GM10266 (cell line): ENCODE data around the gene RBBP6.
"Not testable (repeated sequence)": the region's sequence is repeated elsewhere in the genome, so short reads cannot be mapped to it uniquely, and the experiment has no call there.

Source experiments
- DNase-seq: peaks from one replicate; pipeline ENCODE4 v3.0.0; 2012; ENCODE audit errors: extremely low spot score
- TF ChIP-seq, protein P1 (sequence below): IDR thresholded peaks from 2 replicates; pipeline ENCODE4 v1.5.1; 2012; ENCODE audit warnings: mild to moderate bottlenecking, low read depth; ENCODE audit not compliant: control insufficient read depth, insufficient read depth; ENCODE audit errors: missing control alignments

The RBBP6 gene

GRCh38 chr16:24568392-24568791, 29.0 kb downstream of the RBBP6 start:
- DNase-seq: no peak
- TF ChIP-seq, protein P1, sequence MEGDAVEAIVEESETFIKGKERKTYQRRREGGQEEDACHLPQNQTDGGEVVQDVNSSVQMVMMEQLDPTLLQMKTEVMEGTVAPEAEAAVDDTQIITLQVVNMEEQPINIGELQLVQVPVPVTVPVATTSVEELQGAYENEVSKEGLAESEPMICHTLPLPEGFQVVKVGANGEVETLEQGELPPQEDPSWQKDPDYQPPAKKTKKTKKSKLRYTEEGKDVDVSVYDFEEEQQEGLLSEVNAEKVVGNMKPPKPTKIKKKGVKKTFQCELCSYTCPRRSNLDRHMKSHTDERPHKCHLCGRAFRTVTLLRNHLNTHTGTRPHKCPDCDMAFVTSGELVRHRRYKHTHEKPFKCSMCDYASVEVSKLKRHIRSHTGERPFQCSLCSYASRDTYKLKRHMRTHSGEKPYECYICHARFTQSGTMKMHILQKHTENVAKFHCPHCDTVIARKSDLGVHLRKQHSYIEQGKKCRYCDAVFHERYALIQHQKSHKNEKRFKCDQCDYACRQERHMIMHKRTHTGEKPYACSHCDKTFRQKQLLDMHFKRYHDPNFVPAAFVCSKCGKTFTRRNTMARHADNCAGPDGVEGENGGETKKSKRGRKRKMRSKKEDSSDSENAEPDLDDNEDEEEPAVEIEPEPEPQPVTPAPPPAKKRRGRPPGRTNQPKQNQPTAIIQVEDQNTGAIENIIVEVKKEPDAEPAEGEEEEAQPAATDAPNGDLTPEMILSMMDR: no peak

- TF ChIP-seq, protein P1: no peak
- DNase-seq: no peak
These were observed 31.7 kb downstream of the RBBP6 start for GRCh38 chr16:24571096-24571495.

DNA sequence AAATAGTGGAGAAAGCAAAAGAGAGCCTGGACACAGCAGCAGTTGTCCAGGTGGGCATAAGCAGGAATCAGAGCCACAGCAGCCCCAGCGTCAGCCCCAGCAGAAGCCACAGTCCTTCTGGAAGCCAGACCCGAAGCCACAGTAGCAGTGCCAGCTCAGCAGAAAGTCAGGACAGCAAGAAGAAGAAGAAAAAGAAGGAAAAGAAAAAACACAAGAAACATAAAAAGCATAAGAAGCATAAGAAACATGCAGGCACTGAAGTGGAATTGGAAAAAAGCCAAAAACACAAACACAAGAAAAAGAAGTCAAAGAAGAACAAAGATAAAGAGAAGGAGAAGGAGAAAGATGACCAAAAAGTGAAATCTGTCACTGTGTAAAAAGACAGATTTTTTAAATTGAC, 32.7 kb downstream of the RBBP6 start:
- no peak for DNase-seq
- TF ChIP-seq, protein P1: no peak

GRCh38 chr16:24573141-24573540, 33.8 kb downstream of the RBBP6 start:
- TF ChIP-seq, protein P1: no peak
- no peak for DNase-seq

GRCh38 chr16:24574515-24575485, 35.4 kb downstream of the RBBP6 start:
- DNase-seq: not testable (repeated sequence)

DNA sequence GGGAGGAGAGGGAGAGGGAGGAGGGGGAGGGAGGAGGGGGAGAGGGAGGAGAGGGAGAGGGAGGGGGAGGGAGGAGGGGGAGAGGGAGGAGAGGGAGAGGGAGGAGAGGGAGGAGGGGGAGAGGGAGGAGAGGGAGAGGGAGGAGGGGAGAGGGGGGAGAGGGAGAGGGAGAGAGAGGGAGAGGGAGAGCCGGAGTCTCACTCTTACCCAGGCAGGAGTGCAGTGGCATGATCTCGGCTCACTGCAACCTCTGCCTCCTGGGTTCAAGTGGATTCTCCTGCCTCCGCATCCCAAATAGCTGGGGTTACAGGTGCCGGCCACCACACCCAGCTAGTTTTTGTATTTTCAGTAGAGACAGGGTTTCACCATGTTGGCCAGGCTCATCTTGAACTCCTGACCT, 36.4 kb downstream of the RBBP6 start:
- DNase-seq: not testable (repeated sequence)

GRCh38 chr16:24577167-24577566, 37.8 kb downstream of the RBBP6 start:
- no peak for DNase-seq
- TF ChIP-seq, protein P1: no peak

- TF ChIP-seq, protein P1: no peak
- peak; percentile 15 for DNase-seq
These were observed 41.3 kb downstream of the RBBP6 start for GRCh38 chr16:24580665-24581064.
